ENCODE data around the gene MRPS23. TPM values are rescaled to one million over a fixed set of nuclear protein-coding genes. Genes with fewer than 3 reads are reported as not detected.

Gene MRPS23
- total and polyA plus RNA-seq, 2 of the 8 experiments (the other 6 are each of a cell fraction or from before 2014, with no cell fraction given), result 38.6 to 60.4 TPM

GRCh38 chr17:57895382-57896060, 45.7 kb upstream of the MRPS23 start (continued):
- TF ChIP-seq CHD7 (IDR thresholded peaks at IDR 0.05; ENCODE audit: insufficient replicate concordance, low read length) (no peak), FOSL1 (IDR thresholded peaks at IDR 0.05; ENCODE audit: insufficient read depth, low read depth, low read length) (no peak), RAD21 (IDR thresholded peaks at IDR 0.05 in 1 of 2, conservative IDR thresholded peaks at IDR 0.05 in 1 of 2; ENCODE audit: low read depth in 2 of 2, low read length in 2 of 2) (no peak), E2F6 (IDR thresholded peaks at IDR 0.05) (no peak), GTF2F1 (IDR thresholded peaks at IDR 0.05; ENCODE audit: borderline replicate concordance, low read depth, low read length) (no peak), BRCA1 (IDR thresholded peaks at IDR 0.05; ENCODE audit: low read depth, low read length) (no peak), TBP (IDR thresholded peaks at IDR 0.05; ENCODE audit: low read depth, low read length) (no peak), CTBP2 (IDR thresholded peaks at IDR 0.05; ENCODE audit: borderline replicate concordance, insufficient read depth, insufficient read length, low read length) (no peak)
